Adipocyte (in vitro differentiated cells): ENCODE results near the gene PGAP1.
"Not testable (repeated sequence)": the region's sequence is repeated elsewhere in the genome, so short reads cannot be mapped to it uniquely, and the experiment has no call there.

Source experiments
- DNase-seq: peaks from one replicate; pipeline ENCODE4 v3.0.0-alpha.2; 2015; ENCODE audit warnings: low read depth
- H3K27me3 ChIP-seq: replicated peaks from 2 replicates; pipeline ENCODE4 v1.7.0; 2013; ENCODE audit warnings: mild to moderate bottlenecking, low read length, moderate library complexity; ENCODE audit not compliant: control insufficient read depth, insufficient read depth
- H3K36me3 ChIP-seq: 2 replicates; pipeline ENCODE4 v1.7.0; 2013; ENCODE audit warnings: low read length, mild to moderate bottlenecking, moderate library complexity; ENCODE audit not compliant: control insufficient read depth, insufficient read depth, severe bottlenecking
- H3K4me1 ChIP-seq: 2 replicates; pipeline ENCODE4 v1.7.0; 2013; ENCODE audit warnings: mild to moderate bottlenecking, low read length, moderate library complexity; ENCODE audit not compliant: control insufficient read depth, insufficient read depth
- H3K4me3 ChIP-seq: 2 replicates; pipeline ENCODE4 v1.7.0; 2013; ENCODE audit warnings: mild to moderate bottlenecking, low read length, moderate library complexity
- H3K9ac ChIP-seq: 2 replicates; pipeline ENCODE4 v1.7.0; 2013; ENCODE audit warnings: mild to moderate bottlenecking, low read length, moderate library complexity
- H3K9me3 ChIP-seq: 2 replicates; pipeline ENCODE4 v1.7.0; 2013; ENCODE audit warnings: mild to moderate bottlenecking, low read length, moderate library complexity; ENCODE audit not compliant: control insufficient read depth

The PGAP1 gene

GRCh38 chr2:196924051-196924450 is 2.5 kb downstream of the PGAP1 start:
- H3K9me3 ChIP-seq = no peaks in the 10 kb centered on the region
- H3K9ac ChIP-seq = no peak overlapping the region
- no peak for DNase-seq
- H3K4me3 ChIP-seq = no peak overlapping the region
- no peaks in the 10 kb centered on the region for H3K27me3 ChIP-seq
- H3K36me3 ChIP-seq = peaks cover under 1% of the 10 kb centered on the region
- peaks cover 11% of the 10 kb centered on the region for H3K4me1 ChIP-seq

- H3K27me3 ChIP-seq = no peaks in the 10 kb centered on the region
- no peak overlapping the region for H3K9ac ChIP-seq
- no peaks in the 10 kb centered on the region for H3K9me3 ChIP-seq
- H3K4me3 ChIP-seq = no peak overlapping the region
- DNase-seq = no peak
- H3K4me1 ChIP-seq = no peaks in the 10 kb centered on the region
- H3K36me3 ChIP-seq = peaks cover 8% of the 10 kb centered on the region
These were observed 7.6 kb downstream of the PGAP1 start for GRCh38 chr2:196918927-196919326.

DNA sequence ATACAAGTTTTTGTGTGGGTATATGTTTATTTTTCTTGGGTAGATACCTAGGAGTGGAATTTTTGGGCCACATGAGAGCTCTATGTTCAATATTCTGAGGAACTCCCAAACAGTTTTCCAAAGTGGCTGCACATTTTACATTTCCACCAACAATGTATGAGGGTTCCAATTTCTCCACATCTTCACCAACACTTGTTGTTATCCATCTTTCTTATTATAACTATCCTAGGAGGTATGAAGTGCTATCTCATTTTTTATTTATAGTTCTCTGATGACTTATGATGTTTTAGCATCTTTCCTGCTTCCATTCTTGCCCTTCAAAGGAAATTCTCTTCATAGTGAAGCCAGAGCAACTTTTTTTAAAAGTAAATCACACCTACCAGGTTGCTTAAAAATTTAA is 8.7 kb downstream of the PGAP1 start:
- no peaks in the 10 kb centered on the region for H3K27me3 ChIP-seq
- H3K9ac ChIP-seq = no peak overlapping the region
- no peak overlapping the region for H3K4me3 ChIP-seq
- H3K4me1 ChIP-seq = no peaks in the 10 kb centered on the region
- no peak for DNase-seq
- H3K36me3 ChIP-seq = peaks cover 8% of the 10 kb centered on the region
- no peaks in the 10 kb centered on the region for H3K9me3 ChIP-seq

DNA sequence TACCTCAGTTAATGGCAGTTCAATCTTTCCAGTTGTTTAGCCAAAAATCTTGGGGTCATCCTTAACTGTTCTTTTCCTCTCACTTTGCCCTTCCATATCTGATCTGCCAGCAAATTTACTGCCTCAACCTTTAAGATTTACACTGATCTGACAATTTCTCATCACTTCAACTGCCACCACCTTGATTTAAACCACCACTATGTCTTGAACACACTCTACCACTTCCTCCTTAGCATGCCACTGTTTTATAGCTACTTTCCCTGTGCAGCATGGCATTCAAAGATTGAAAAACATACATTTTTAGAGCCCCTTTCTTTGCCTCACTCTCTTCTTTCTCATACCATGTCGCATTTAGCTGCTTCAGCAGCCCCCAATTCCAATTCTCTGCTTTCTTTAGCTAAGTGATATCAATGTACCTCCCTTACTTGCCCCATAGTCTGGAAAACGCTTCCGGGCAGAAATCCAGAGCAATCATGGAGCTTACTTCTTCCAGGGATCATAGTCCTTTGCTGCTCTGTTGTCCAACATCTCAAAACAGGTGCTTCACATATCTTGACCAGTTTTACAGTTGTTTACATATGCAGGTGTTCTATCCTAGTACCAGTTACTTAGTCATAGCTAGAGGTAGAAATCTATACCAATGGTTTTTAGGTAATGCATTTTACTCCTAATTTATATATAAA is 10.9 kb downstream of the PGAP1 start:
- DNase-seq = no peak
- Histone ChIP-seq H3K9ac (no peak overlapping the region), H3K4me1 (no peaks in the 10 kb centered on the region), H3K36me3 (peaks cover 8% of the 10 kb centered on the region), H3K27me3 (no peaks in the 10 kb centered on the region), H3K4me3 (no peak overlapping the region), H3K9me3 (no peaks in the 10 kb centered on the region)

- no peaks in the 10 kb centered on the region for H3K9me3 ChIP-seq
- no peaks in the 10 kb centered on the region for H3K4me1 ChIP-seq
- no peaks in the 10 kb centered on the region for H3K27me3 ChIP-seq
- DNase-seq = no peak
- no peak overlapping the region for H3K4me3 ChIP-seq
- no peak overlapping the region for H3K9ac ChIP-seq
- H3K36me3 ChIP-seq = peaks cover 8% of the 10 kb centered on the region
These were observed 11.5 kb downstream of the PGAP1 start for GRCh38 chr2:196914867-196915460.

GRCh38 chr2:196913691-196914090 is 12.8 kb downstream of the PGAP1 start:
- Histone ChIP-seq H3K27me3 (no peaks in the 10 kb centered on the region), H3K9me3 (no peaks in the 10 kb centered on the region), H3K4me1 (no peaks in the 10 kb centered on the region), H3K4me3 (no peak overlapping the region), H3K36me3 (peaks cover 5% of the 10 kb centered on the region), H3K9ac (no peak overlapping the region)
- DNase-seq = no peak

- peak; percentile 2 for DNase-seq
- H3K4me3 ChIP-seq, H3K4me1 ChIP-seq: not testable (repeated sequence)
These were observed 21.1 kb downstream of the PGAP1 start for GRCh38 chr2:196905365-196905764.

DNA sequence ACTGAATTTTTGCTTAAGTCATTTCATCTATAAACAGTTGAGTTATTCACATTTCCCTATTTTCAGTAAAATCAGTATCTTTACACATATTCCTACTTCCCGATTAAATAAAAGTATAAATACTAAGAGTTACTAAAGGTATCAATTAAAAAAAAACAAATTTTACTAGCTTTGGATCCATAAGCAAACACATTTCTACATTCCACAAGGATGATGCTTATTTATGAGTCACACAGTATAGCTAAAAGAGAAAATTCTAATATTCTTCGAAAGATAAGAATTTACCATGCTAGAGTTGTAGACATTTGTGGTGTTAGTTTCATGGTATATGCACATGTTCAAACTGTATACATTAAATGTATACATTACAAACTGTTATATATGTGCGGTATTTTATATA is 23.7 kb downstream of the PGAP1 start:
- H3K27me3 ChIP-seq = no peaks in the 10 kb centered on the region
- DNase-seq = peak; percentile 14
- H3K36me3 ChIP-seq = peaks cover 5% of the 10 kb centered on the region
- no peaks in the 10 kb centered on the region for H3K4me1 ChIP-seq
- H3K4me3 ChIP-seq = no peak overlapping the region
- H3K9me3 ChIP-seq = no peaks in the 10 kb centered on the region
- no peak overlapping the region for H3K9ac ChIP-seq

More at GRCh38 chr2:196905365-196905764, 21.1 kb downstream of the PGAP1 start:
- not testable (repeated sequence) for H3K36me3 ChIP-seq, H3K9me3 ChIP-seq, H3K27me3 ChIP-seq, H3K9ac ChIP-seq

DNA sequence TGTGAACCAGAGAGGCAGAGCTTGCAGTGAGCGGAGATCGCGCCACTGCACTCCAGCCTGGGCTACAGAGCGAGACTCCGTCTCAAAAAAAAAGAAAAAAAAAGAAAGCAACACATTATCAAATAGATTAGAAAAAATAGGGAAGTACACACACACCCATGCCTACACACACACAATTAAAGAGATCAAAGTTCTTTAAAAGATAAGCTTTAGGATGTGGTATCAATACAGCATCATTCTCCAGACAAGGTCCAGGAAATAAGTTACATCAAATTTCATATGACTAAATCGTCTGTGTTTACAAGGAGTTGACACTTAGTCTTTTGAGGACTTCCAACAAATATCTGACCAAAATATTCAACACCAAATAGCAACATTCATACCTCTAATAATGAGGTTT is 25.7 kb downstream of the PGAP1 start:
- Histone ChIP-seq H3K9ac (no peak overlapping the region), H3K4me1 (no peaks in the 10 kb centered on the region), H3K36me3 (peaks cover 7% of the 10 kb centered on the region), H3K9me3 (no peaks in the 10 kb centered on the region), H3K27me3 (no peaks in the 10 kb centered on the region), H3K4me3 (no peak overlapping the region)
- no peak for DNase-seq

DNA sequence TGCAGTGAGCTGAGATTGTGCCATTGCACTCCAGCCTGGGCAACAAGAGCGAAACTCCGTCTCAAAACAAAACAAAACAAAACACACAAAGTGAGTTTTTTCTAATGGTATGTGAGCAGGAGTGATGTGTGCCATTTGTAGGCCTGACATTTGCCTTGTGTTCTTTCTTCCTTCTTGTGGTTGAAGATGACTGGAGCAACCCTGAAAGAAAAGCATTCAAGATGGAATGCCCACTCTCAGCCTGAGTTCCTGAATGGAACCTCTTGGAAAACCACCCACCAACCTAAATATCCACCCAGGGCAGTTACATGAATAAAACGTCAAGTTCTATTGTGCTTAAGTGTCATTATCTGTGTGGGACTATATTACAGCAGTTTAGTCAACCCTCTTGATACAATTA is 26.5 kb downstream of the PGAP1 start:
- DNase-seq = no peak
- Histone ChIP-seq H3K27me3 (no peaks in the 10 kb centered on the region), H3K9me3 (no peaks in the 10 kb centered on the region), H3K4me1 (no peaks in the 10 kb centered on the region), H3K9ac (no peak overlapping the region), H3K36me3 (peaks cover 10% of the 10 kb centered on the region), H3K4me3 (no peak overlapping the region)

GRCh38 chr2:196891136-196891535 is 35.4 kb downstream of the PGAP1 start:
- no peaks in the 10 kb centered on the region for H3K27me3 ChIP-seq
- H3K9ac ChIP-seq = no peak overlapping the region
- H3K36me3 ChIP-seq = peaks cover 12% of the 10 kb centered on the region
- no peaks in the 10 kb centered on the region for H3K9me3 ChIP-seq
- H3K4me1 ChIP-seq = no peaks in the 10 kb centered on the region
- no peak overlapping the region for H3K4me3 ChIP-seq
- no peak for DNase-seq

GRCh38 chr2:196887431-196887830 is 39.1 kb downstream of the PGAP1 start:
- Histone ChIP-seq H3K9me3 (no peaks in the 10 kb centered on the region), H3K4me3 (no peak overlapping the region), H3K9ac (no peak overlapping the region), H3K36me3 (peaks cover 3% of the 10 kb centered on the region), H3K4me1 (no peaks in the 10 kb centered on the region), H3K27me3 (no peaks in the 10 kb centered on the region)
- no peak for DNase-seq
